Measurements from ENCODE around the gene NOP16. TPM values are rescaled to one million over a fixed set of nuclear protein-coding genes. Genes with fewer than 3 reads are reported as not detected.

Gene NOP16
- total RNA-seq, 2 donors from 2014 or later = 17.5 to 18.1 TPM

DNA sequence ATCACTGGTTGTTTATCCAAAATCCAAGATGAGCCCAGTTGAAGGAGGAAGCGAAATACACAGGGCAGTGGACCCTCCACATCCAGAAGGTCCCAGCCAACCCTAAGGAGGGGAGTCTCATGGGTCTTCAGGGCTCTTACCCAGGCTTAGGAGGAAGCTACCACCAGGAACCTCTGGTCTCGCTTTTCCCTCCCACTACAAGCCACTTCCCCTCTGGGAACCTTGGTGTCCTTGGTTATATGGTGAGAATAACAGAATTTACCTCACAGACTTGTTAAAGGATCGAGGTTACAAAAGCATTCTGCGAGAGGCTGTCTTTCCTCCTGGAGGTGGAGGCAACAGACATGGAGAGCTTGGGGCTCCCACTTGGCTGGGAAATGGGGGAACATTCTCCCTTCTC is 3.6 kb upstream of the NOP16 start:
- intact Hi-C loops (cut with DNase I) = no loop called here
- DNase-seq (ENCODE audit: low spot score) = no peak

DNA sequence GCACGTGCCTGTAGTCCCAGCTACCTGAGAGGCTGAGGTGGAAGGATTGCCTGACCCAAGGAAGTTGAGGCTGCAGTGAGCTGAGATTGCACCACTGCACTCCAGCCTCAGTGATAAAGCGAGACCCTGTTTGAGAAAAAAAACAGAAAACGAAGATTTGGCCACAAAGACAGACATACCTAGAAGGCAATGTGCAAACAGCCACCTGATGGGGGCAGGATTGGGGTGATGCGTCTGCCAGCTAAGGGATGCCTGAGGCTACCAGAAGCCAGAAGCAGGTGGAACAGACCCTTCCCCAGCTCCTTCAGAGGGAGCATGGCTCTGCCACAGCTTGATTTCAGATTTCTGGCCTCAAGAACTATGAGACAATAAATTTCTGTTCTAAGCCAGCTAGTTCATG is 3.1 kb upstream of the NOP16 start:
- intact Hi-C loops (cut with DNase I) = no loop called here
- peak; percentile 28 for DNase-seq (ENCODE audit: low spot score)

DNA sequence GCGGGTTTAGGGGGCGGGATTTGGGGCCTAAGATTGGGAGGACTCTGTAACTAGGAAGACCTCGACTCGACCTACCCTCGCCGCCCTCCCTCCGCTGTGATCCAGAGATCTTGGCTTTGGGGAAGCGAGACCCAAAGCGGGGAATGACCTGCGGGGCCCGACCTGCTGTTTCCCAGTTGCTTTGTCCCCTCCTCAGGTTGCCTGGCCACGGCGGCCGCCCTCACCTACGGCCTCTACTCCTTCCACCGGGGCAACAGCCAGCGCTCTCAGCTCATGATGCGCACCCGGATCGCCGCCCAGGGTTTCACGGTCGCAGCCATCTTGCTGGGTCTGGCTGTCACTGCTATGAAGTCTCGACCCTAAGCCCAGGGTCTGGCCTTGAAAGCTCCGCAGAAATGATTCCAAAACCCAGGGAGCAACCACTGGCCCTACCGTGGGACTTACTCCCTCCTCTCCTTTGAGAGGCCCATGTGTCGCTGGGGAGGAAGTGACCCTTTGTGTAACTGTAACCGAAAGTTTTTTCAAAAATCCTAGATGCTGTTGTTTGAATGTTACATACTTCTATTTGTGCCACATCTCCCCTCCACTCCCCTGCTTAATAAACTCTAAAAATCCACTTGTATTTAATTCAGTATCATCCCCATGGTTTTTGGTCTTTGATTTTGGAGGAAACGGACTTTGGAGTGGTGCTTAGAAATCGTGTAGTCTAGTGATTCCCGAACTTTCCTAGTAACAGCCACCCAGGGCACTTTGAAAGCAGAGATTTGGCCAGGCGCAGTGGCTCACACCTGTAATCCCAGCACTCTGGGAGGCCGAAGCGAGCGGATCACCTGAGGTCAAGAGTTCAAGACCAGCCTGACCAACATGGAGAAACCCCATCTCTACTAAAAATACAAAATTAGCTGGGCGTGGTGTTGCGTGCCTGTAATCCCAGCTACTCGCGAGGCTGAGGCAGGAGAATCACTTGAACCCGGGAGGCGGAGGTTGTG is 1.0 kb upstream of the NOP16 start:
- peak; percentile 47 for DNase-seq (ENCODE audit: low spot score)
- intact Hi-C loops (cut with DNase I) = no loop called here

DNA sequence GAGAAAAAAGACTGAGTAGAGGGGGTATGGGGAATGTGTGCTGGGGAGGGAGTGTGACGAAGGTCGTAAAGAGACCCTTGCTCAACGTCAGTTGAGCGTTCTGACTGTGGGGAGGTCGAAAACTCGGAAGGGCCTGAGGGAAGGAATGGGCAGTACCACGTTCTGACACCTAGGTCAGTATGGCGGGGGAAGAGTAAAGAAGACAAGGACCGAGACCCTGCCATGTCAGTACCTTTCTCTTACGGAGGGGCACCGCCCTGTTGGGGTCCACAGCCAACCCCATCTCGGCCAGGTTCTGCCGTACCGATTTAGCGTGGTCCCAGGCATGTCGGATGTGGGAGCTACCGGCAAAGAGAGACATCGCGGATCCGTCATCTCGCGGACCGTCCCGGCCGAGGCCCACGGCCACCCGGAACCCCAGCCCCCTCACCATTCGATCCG is 375 bp downstream of the NOP16 start:
- no peak for DNase-seq (ENCODE audit: low spot score)
- intact Hi-C loops (cut with DNase I) = no loop called here

DNA sequence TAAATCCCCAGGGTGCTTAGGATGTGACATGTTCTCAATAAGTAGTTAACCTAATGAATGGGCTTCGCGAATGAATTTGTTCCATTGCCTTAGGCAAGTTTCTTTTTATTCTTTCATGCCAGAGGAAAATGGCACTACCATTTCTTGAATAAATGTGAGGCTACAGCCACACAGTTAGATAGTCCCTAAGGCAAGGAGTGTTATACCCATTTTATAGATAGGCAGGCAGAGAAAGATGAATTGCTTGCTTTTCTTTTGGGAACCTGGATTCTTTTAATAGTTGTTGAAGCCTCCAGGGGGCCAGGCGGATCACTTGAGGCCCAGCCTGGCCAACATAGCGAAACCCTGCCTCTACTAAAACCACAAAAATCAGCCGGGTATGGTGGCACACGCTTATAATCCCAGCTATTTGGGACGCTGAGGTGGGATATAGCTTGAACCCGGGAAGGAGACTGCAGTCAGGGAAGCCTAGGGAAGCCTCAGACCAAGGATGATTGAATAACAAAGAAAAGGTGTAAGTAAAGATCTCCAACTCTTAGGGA is 943 bp downstream of the NOP16 start:
- intact Hi-C loops (cut with DNase I) = no loop called here
- DNase-seq (ENCODE audit: low spot score) = peak; percentile 17

DNA sequence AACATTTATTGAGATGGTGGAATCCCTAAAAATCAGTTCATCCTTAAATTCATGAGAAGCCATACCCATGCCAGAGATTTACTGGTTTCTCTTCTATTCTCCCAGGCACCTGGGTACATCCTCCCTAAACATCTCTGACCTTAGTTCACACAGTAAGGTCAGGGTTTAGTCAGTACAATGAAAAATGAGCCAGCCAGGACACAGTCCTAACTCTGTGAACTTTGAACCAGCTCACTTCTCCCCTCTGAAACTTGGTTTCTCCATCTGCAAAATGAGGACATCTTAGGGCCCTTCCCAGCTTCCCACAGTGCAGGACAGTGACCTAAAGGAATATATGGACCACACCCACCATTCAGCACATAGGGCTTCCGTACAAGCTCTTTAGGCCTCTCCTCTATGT is 1.9 kb downstream of the NOP16 start:
- intact Hi-C loops (cut with DNase I) = no loop called here

DNA sequence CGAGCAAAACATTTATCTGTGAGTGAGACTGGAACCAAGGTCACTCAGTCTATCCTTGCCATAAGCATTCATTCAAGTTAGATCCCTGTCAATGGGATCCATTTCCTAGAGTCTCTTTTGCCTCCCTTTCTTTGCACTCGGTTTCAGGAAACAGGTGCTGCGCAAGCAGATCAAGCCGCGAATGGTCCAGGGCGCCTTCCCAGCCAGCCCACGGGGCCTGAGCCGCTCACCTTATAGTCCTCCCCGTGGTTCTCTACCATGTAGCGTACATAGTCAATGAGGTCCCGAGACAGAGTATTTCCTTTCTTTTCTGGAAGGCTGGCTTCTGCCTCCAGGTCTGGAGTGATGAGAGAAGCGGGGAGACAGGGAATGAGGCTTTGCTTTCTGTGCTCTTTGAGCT is 3.4 kb downstream of the NOP16 start:
- intact Hi-C loops (cut with DNase I) = no loop called here

More for the DNA sequence above, 1.9 kb downstream of the NOP16 start:
- DNase-seq (ENCODE audit: low spot score) = no peak

DNA sequence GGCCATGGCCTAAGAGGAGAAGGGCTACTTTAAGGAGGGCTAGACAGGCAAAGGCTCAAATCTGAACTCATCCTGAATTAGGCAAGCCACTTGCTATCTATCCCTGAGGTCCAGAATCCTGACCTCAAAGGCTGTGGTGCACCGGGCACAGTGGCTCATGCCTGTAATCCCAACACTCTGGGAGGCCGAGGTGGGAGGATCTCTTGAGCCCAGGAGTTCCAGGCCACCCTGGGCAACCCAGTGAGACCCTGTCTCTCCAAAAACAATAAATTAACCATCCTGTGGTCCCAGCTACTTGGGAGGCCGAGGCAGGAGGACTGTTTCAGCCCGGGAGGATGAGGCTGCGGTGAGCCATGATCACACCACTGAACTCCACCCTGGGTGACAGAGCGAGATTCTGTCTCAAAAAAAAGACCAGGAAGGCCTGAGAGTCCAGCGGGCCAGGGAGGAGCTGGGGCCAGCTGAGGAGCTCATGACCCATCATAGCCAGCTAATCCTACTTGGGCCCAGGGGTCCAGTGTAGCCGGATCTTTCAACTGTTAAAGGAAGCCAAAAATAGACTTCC is 4.0 kb downstream of the NOP16 start:
- intact Hi-C loops (cut with DNase I) = no loop called here
- DNase-seq (ENCODE audit: low spot score) = peak; percentile 62

More for the DNA sequence above, 3.4 kb downstream of the NOP16 start:
- peak; percentile 76 for DNase-seq (ENCODE audit: low spot score)

DNA sequence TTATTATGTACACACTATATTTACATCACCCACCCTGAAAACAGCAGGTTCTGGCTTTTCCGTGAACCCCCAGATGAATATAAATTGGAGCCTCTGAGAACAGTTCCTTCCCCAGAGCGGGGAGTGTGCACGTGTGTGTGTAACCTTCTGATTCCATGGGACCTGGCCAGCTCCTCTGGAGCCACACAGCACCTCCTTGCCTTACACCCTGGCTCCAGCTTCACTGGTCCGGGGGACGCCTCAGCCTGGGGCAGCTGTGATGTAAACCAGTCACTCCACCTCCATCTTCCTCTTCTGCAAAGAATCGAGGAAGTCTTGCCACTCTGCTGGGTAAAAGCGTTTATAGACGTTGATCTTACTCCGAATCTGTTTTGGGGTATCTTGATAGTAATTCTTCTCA is 4.4 kb downstream of the NOP16 start:
- intact Hi-C loops (cut with DNase I) = no loop called here
- peak; percentile 72 for DNase-seq (ENCODE audit: low spot score)

DNA sequence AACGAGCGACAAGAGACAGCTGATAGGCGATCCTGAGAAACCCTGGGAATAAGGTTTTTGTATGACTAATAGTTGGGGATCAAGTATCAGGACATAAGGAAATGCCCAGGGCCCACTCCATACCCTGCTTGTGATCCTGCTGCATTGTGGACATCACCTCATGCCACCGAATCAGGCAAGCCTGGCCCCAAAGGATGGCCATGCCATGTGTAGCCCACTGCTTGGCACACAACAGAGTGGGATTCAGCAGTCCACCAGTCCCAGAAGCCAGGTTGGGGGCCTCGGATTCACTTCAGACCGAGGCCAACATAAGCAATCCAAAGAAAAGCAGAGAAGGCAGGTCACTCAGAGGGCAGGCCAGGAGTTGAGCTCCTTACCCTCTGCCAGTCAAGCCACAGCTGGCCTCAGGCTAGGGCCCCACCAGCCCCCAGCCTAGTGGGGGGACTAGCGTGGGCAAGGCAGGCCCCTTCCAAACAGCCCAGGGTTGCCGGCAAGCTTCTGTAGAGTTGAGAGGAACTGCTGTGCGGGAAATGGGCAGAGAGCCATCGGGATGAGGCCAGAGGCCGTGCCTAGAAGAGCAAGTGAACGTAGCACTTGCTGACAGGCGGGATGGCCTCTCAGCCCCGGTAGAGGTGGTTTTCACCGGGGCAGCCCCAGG is 5.0 kb downstream of the NOP16 start:
- intact Hi-C loops (cut with DNase I) = no loop called here
- DNase-seq (ENCODE audit: low spot score) = peak; percentile 70

DNA sequence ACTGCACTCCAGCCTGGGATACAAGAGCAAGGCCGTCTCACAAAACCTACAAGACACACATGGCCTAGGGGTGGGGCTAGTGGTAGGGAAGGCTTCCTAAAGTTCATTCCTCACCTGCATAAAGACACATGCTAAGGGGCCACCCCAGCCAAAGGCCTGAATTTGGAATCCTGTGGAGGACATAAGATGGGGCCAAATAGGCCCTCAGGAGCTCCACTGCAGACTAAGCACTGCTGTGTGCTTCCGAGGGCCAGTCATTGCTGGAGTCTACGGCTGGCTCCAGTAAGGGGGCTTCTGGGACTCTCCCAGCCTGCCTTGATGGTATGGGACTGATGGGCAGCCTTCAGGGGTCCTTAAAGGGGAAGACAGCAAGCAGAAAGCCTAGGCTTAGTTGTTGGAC is 5.7 kb downstream of the NOP16 start:
- DNase-seq (ENCODE audit: low spot score) = peak; percentile 70

DNA sequence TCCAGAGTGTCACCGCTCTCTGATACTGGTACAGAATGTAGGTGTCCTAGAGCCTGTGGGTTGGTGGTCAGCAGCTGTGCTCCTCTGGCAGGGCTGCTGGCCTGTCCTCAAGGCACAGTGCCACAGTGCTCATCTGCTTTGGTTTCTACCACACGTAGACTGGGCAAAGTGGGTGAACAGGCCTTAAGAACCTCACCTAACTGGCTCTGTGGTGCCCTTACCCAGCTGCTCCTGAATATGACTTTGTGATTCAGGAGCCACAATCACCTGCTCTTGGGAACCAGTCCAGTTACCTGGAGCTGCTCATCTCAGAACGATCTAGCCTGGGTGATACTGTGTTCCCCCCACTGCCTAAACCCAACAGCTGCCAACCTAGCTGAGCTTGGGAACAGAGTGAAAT is 6.4 kb downstream of the NOP16 start:
- intact Hi-C loops (cut with DNase I) = no loop called here

More for the DNA sequence above, 5.7 kb downstream of the NOP16 start:
- intact Hi-C loops (cut with DNase I) = no loop called here

DNA sequence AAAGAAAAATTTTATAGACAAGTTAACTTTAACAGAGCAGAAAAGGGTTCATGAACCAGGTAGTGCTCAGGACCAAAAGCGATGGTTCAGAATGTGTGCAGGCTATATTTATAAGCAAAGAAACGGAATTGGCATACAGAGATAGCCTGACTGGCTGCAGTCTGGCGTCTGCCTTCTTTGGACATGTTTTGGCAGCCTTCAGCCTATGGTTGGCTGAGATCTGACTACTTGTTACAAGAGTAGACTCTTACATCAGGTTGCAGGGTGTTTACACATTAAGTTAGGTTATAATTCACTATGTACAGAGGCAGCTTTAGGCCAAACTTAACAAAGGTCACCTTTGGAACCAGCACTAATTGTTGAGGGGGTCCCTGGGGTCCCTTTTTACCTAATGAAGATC is 7.0 kb downstream of the NOP16 start:
- intact Hi-C loops (cut with DNase I) = no loop called here
- peak; percentile 57 for DNase-seq (ENCODE audit: low spot score)

More for the DNA sequence above, 6.4 kb downstream of the NOP16 start:
- peak; percentile 31 for DNase-seq (ENCODE audit: low spot score)

DNA sequence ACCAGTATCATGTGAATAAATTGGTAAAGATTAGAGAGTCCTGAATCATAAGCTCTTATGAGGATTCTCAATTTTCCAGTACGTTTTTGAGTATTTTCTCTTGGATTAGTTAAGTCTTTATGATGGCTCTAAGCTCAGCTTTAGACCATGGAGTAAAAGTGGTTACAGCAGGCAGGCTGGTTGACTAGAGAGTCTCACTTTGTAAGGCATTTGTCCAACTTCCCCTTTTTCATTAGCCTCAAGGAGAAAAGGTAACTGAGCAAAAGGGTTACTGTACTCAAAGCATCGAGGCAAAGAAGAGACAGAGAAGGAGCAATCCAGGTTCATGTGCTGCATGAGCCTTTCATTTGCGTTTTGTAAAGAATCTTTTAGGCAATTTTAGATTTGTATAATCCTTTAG is 8.5 kb downstream of the NOP16 start:
- no peak for DNase-seq (ENCODE audit: low spot score)
- intact Hi-C loops (cut with DNase I) = no loop called here

DNA sequence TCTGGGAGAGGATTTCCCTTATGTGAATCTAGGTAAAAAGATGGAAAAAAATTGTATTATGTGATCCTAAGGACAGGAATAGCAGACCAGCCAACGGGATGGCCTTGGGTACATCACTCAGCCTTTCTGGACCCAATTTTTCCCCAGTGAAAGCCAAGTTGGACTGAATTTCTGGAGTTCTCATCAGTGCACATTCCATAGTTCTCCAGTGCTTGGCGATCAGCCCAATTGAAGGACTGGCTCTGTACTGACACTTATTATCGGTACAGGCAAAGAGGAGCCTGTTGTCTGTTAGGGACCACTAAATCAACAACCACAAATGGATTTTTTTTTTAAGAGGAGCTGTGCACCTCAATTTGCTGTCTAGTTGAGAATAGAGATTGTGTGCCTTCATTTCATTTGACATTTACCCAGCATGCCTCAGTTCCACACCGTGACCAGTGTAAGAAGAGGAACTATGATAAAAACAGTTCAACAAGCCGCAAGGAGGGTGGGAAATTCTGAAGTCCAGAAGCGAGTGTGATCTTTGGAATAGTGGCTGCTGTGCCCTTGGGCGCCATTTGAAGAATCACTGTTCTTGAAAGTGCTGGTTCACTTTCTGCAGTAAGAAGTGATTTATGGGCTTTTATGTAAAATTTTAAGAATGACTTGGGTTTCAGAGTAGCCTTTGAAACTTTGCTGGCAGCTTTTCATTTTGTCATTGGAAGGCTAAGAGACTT is 15.1 kb downstream of the NOP16 start:
- intact Hi-C loops (cut with DNase I) = no loop called here
- DNase-seq (ENCODE audit: low spot score) = peak; percentile 69

DNA sequence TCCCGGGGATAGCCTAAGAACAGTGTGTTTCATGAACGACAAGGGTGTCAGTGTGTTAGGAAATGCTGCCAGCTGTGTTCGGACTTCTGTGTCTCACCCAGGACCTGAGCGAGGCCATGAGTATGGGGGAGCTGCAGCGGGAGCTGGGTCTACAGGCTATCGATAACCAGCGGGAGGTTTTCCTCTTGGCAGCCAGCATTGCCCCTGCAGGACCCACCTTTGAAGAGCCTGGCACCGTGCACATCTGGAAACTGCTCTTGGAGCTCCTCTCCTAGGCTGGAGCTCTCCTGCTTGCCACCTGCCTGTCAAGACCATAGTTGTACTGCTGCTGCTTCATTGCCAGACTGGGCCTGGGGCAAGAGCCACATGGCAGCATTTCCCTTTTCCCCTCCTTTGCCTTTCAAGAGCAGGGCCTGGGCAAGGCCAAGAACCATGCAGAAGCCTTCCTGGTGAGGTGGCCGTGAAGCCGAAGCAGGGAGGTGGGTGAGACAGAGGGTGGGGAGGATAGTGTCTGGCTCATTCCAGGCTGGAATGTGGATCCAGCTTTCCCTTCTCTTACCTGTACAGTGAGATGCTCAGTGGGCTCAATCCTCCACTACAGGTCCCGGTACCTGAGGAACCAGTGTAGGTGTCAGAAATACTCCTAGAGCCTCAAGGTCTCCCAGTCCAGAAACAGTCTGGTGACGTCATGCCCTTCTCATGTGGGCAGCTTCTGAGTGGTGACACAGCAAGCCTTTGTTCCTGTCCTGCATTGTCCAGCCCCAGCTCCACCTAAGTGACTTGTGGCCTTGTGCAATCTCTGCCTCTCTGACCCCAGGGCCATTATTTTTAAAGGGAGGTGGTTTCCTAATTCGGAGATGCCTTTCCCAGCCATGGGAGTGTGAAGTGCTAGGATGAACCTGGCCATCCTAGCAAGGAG is 16.5 kb downstream of the NOP16 start:
- intact Hi-C loops (cut with DNase I) = no loop called here
- DNase-seq (ENCODE audit: low spot score) = peak; percentile 60

DNA sequence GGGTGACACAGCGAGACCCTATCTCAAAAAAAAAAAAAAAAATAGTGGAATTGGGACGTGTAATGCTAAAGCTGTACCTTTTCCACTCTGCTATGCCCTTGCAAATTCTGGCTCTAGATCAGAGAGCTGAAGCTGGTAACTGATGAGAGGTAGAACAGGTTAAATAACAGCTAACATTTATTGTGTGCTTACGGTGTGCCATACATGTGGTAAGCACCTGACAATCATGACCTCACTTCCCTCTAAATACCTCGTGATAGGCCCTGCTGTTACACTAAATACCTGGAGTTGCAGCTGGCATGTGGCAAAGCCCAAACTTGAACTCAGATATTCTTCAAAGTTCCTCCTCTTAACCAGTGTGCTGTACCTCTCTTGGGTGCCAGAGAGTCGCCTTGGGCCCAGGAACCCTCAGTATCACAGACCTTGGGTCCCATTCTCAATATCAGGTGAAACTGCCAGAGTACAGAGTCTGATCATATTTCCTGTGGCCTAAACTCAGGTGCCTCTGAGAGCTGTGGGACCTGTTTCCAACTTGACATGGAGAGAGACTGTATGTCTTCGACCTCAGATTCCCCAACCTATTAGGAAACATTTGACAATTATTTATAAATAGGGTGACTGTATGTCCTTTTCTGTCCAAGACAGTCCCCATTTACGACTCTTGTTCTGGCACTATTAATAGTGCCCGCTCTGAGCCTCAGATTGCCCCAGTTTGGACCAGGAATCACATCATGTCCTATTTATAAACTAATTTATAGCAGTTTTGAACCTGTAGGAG is 18.3 kb downstream of the NOP16 start:
- DNase-seq (ENCODE audit: low spot score) = no peak
- intact Hi-C loops (cut with DNase I) = no loop called here

All from posterior vena cava (tissue), 2 donors.